ENCODE results near the gene ANXA4. TPM values are rescaled to one million over a fixed set of nuclear protein-coding genes. Genes with fewer than 3 reads are reported as not detected.
"Not testable (repeated sequence)": the region's sequence is repeated elsewhere in the genome, so short reads cannot be mapped to it uniquely, and the experiment has no call there.

The ANXA4 gene
- total and polyA plus RNA-seq, 4 donors, result 17.6 to 135 (median 59.4) TPM

- H3K27ac ChIP-seq (ENCODE audit: low read depth in 1 of 2, low read length in 2 of 2), result no peak overlapping the region
- no peaks in the 10 kb centered on the region for H3K9me3 ChIP-seq (ENCODE audit: control insufficient read depth in 4 of 4, low read length in 3 of 4)
- no peak overlapping the region for H3K9ac ChIP-seq (ENCODE audit: low read depth in 1 of 2, low read length in 2 of 2)
- peaks cover 0 to 24% (median 9%) of the 10 kb centered on the region in 4 donors for H3K4me1 ChIP-seq (ENCODE audit: control insufficient read depth in 4 of 4, insufficient read depth in 4 of 4, low read length in 3 of 4)
- no peak for DNase-seq (ENCODE audit: low spot score)
- 93% methylated on average over 1 of the region's 1 CpG for WGBS
- no peak overlapping the region for H3K4me3 ChIP-seq (ENCODE audit: low read depth in 1 of 3, low read length in 3 of 3)
- no peaks in the 10 kb centered on the region for H3K27me3 ChIP-seq (ENCODE audit: control insufficient read depth in 4 of 4, insufficient read depth in 4 of 4, low read length in 3 of 4)
- TF ChIP-seq NR2F2 (IDR thresholded peaks at IDR 0.05), result no peak
- no peak for TF ChIP-seq HNF4A (conservative IDR thresholded peaks at IDR 0.05)
- no peak for TF ChIP-seq RAD21 (IDR thresholded peaks at IDR 0.05)
- TF ChIP-seq FOXA1 (IDR thresholded peaks at IDR 0.05), result no peak
- no peak for TF ChIP-seq TAF1 (conservative IDR thresholded peaks at IDR 0.05)
- peaks cover 4 to 16% (median 9%) of the 10 kb centered on the region in 4 donors for H3K36me3 ChIP-seq (ENCODE audit: control insufficient read depth in 4 of 4, insufficient read depth in 3 of 4, low read depth in 1 of 4, low read length in 3 of 4)
Measured at GRCh38 chr2:69801745-69802290, 59.9 kb downstream of the ANXA4 start.

- not testable (repeated sequence) for H3K9me3 ChIP-seq (ENCODE audit: control insufficient read depth in 4 of 4, low read length in 3 of 4); H3K27ac ChIP-seq (ENCODE audit: low read depth in 1 of 2, low read length in 2 of 2); H3K27me3 ChIP-seq (ENCODE audit: control insufficient read depth in 4 of 4, insufficient read depth in 4 of 4, low read length in 3 of 4); H3K9ac ChIP-seq (ENCODE audit: low read depth in 1 of 2, low read length in 2 of 2); DNase-seq (ENCODE audit: low spot score); H3K4me3 ChIP-seq (ENCODE audit: low read depth in 1 of 3, low read length in 3 of 3)
- Histone ChIP-seq H3K36me3 (ENCODE audit: control insufficient read depth in 4 of 4, insufficient read depth in 3 of 4, low read depth in 1 of 4, low read length in 3 of 4) (peaks cover 6 to 24% (median 16%) of the 10 kb centered on the region in 4 donors), H3K4me1 (ENCODE audit: control insufficient read depth in 4 of 4, insufficient read depth in 4 of 4, low read length in 3 of 4) (peaks cover 0 to 14% (median under 1%) of the 10 kb centered on the region in 4 donors)
- 85% methylated on average over 4 of the region's 4 CpGs for WGBS
Measured at GRCh38 chr2:69802781-69803367, 60.9 kb downstream of the ANXA4 start.

- no peak overlapping the region for H3K27ac ChIP-seq (ENCODE audit: low read depth in 1 of 2, low read length in 2 of 2)
- no peak overlapping the region for H3K4me3 ChIP-seq (ENCODE audit: low read depth in 1 of 3, low read length in 3 of 3)
- no peaks in the 10 kb centered on the region for H3K27me3 ChIP-seq (ENCODE audit: control insufficient read depth in 4 of 4, insufficient read depth in 4 of 4, low read length in 3 of 4)
- TF ChIP-seq FOXA1 (IDR thresholded peaks at IDR 0.05) (no peak), HNF4A (conservative IDR thresholded peaks at IDR 0.05) (no peak), EGR1 (IDR thresholded peaks at IDR 0.05; ENCODE audit: low read depth in 2 of 2) (no peak), ATF3 (IDR thresholded peaks at IDR 0.05) (no peak), TAF1 (conservative IDR thresholded peaks at IDR 0.05) (no peak), FOXA2 (IDR thresholded peaks at IDR 0.05) (no peak), ZBTB33 (IDR thresholded peaks at IDR 0.05) (no peak), HNF4G (IDR thresholded peaks at IDR 0.05) (no peak), GABPA (IDR thresholded peaks at IDR 0.05 in 1 of 2, conservative IDR thresholded peaks at IDR 0.05 in 1 of 2) (no peak), RAD21 (IDR thresholded peaks at IDR 0.05) (no peak), RXRA (IDR thresholded peaks at IDR 0.05) (no peak), JUND (IDR thresholded peaks at IDR 0.05) (no peak), REST (IDR thresholded peaks at IDR 0.05) (no peak), CTCF (IDR thresholded peaks at IDR 0.05; ENCODE audit: low read depth, low read length, missing input control) (no peak)
- no peak for DNase-seq (ENCODE audit: low spot score)
- no peak overlapping the region for H3K9ac ChIP-seq (ENCODE audit: low read depth in 1 of 2, low read length in 2 of 2)
- H3K36me3 ChIP-seq (ENCODE audit: control insufficient read depth in 4 of 4, insufficient read depth in 3 of 4, low read depth in 1 of 4, low read length in 3 of 4), result peaks cover 8 to 36% (median 27%) of the 10 kb centered on the region in 4 donors
- WGBS, result 77% methylated on average over 11 of the region's 11 CpGs
- H3K9me3 ChIP-seq (ENCODE audit: control insufficient read depth in 4 of 4, low read length in 3 of 4), result no peaks in the 10 kb centered on the region
- peaks cover 0 to 3% (median 0%) of the 10 kb centered on the region in 4 donors for H3K4me1 ChIP-seq (ENCODE audit: control insufficient read depth in 4 of 4, insufficient read depth in 4 of 4, low read length in 3 of 4)
Measured at GRCh38 chr2:69804416-69804815, 62.5 kb downstream of the ANXA4 start.

Measured in liver (tissue), 9 donors.